ENCODE data around the gene DCAF10.

DNA sequence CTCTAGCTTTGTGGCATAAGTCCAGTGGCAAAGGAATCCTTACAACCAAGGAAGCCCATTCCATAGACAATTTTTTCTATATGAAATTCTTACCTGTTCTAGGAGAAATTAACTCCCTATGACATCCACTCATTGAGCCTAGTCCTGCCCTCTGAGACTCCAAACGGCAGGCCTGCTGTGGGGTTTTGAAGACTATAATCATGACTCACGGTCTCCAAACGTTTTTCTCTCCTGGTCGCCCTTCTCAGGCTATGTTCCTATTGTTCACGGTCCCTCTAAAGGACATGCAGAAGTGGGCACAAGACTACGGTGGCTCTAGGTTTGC lies 16.3 kb upstream of the DCAF10 start:
- TF ChIP-seq, protein P1, sequence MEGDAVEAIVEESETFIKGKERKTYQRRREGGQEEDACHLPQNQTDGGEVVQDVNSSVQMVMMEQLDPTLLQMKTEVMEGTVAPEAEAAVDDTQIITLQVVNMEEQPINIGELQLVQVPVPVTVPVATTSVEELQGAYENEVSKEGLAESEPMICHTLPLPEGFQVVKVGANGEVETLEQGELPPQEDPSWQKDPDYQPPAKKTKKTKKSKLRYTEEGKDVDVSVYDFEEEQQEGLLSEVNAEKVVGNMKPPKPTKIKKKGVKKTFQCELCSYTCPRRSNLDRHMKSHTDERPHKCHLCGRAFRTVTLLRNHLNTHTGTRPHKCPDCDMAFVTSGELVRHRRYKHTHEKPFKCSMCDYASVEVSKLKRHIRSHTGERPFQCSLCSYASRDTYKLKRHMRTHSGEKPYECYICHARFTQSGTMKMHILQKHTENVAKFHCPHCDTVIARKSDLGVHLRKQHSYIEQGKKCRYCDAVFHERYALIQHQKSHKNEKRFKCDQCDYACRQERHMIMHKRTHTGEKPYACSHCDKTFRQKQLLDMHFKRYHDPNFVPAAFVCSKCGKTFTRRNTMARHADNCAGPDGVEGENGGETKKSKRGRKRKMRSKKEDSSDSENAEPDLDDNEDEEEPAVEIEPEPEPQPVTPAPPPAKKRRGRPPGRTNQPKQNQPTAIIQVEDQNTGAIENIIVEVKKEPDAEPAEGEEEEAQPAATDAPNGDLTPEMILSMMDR (conservative IDR thresholded peaks at IDR 0.05; ENCODE audit: low read length): no peak
- no peak for TF ChIP-seq EZH2phosphoT487 (IDR thresholded peaks at IDR 0.05; ENCODE audit: borderline replicate concordance, low read depth, low read length)

Measured in OCI-LY7 (cell line).